Ascending aorta (tissue), 2 donors: ENCODE results near the gene LTBR. TPM values are rescaled to one million over a fixed set of nuclear protein-coding genes. Genes with fewer than 3 reads are reported as not detected.
A peak's percentile ranks its signal among the peaks of the same experiment; 100 is the strongest.

Experiments used
- DNase-seq, 2 donors: peaks; one replicate each; pipeline ENCODE4 v3.0.0-alpha.2; 2019; ENCODE audit warnings: low spot score in 2 of 2
- H3K27ac ChIP-seq, 2 donors: fragments of 200-600 bp; sonication (generic); one replicate each; pipeline ENCODE4 v1.5.1; 2016 to 2017; ENCODE audit warnings: mild to moderate bottlenecking in 1 of 2
- H3K27me3 ChIP-seq: fragments of 200-600 bp; sonication (generic); one replicate; pipeline ENCODE4 v1.5.1; 2017
- H3K36me3 ChIP-seq, 2 donors: fragments of 200-600 bp; sonication (generic); one replicate each; pipeline ENCODE4 v1.5.1; 2016
- H3K4me1 ChIP-seq, 2 donors: fragments of 200-600 bp; sonication (generic); one replicate each; pipeline ENCODE4 v1.5.1; 2016 to 2017; ENCODE audit warnings: mild to moderate bottlenecking in 1 of 2
- H3K4me3 ChIP-seq, 2 donors: fragments of 200-600 bp; sonication (generic); one replicate each; pipeline ENCODE4 v1.5.1; 2016 to 2017; ENCODE audit warnings: mild to moderate bottlenecking in 1 of 2
- H3K9me3 ChIP-seq, 2 donors: fragments of 200-600 bp; sonication (generic); one replicate each; pipeline ENCODE4 v1.5.1; 2016
- CTCF ChIP-seq, 3 experiments: fragments of 200-600 bp in 2 of 3; fragments of 450-650 bp in 1 of 3; sonication (generic) in 2 of 3; IDR thresholded peaks; one replicate each; pipeline ENCODE4 v1.5.1; 2016 to 2019; ENCODE audit warnings: antibody characterized with exemption in 3 of 3, mild to moderate bottlenecking in 1 of 3, moderate library complexity in 1 of 3
- intact Hi-C: fragments of 100-400 bp; cut with DNase I; formaldehyde crosslinking; loops from one replicate; pipeline ENCODE4 v1.15.1; 2023
- total RNA-seq: library from RNA; depleted of rRNA; stranded (reverse); fragments of >200 nt; gene quantifications from one replicate; pipeline ENCODE4 v1.1.0, GENCODE V29; 2016

Gene LTBR
- total RNA-seq, 1 donor from 2014 or later, result 284 TPM

GRCh38 chr12:6391013-6391412, 7.1 kb downstream of the LTBR start:
- DNase-seq, result no peak
- peaks cover 5 to 7% of the 10 kb centered on the region in 2 donors for H3K4me1 ChIP-seq

GRCh38 chr12:6392504-6392903, 8.5 kb downstream of the LTBR start:
- TF ChIP-seq CTCF (IDR thresholded peaks at IDR 0.05), result no peak
- no peak for DNase-seq
- intact Hi-C loops, result no loop called here
- H3K4me3 ChIP-seq, result no peak overlapping the region
- H3K27ac ChIP-seq, result peak overlapping the region in 1 of 2 donors; percentile 62
- peaks cover 32 to 40% of the 10 kb centered on the region in 2 donors for H3K36me3 ChIP-seq
- H3K4me1 ChIP-seq, result peaks cover 5 to 6% of the 10 kb centered on the region in 2 donors
- no peaks in the 10 kb centered on the region for H3K27me3 ChIP-seq
- H3K9me3 ChIP-seq, result no peaks in the 10 kb centered on the region

More at GRCh38 chr12:6391013-6391412, 7.1 kb downstream of the LTBR start:
- H3K36me3 ChIP-seq, result peaks cover 44 to 55% of the 10 kb centered on the region in 2 donors
- no peak overlapping the region for H3K4me3 ChIP-seq
- no peaks in the 10 kb centered on the region for H3K27me3 ChIP-seq
- no peak for TF ChIP-seq CTCF (IDR thresholded peaks at IDR 0.05)
- H3K9me3 ChIP-seq, result no peaks in the 10 kb centered on the region
- peak overlapping the region in 1 of 2 donors; percentile 27 for H3K27ac ChIP-seq
- intact Hi-C loops, result no loop called here

GRCh38 chr12:6393109-6393508, 9.1 kb downstream of the LTBR start:
- peaks cover 26 to 34% of the 10 kb centered on the region in 2 donors for H3K36me3 ChIP-seq
- no peak for TF ChIP-seq CTCF (IDR thresholded peaks at IDR 0.05)
- H3K9me3 ChIP-seq, result no peaks in the 10 kb centered on the region
- no peak overlapping the region for H3K4me3 ChIP-seq
- H3K27me3 ChIP-seq, result no peaks in the 10 kb centered on the region
- no peak overlapping the region for H3K27ac ChIP-seq
- no peak for DNase-seq
- intact Hi-C loops, result no loop called here
- peaks cover 5 to 6% of the 10 kb centered on the region in 2 donors for H3K4me1 ChIP-seq

- Histone ChIP-seq H3K9me3 (no peaks in the 10 kb centered on the region), H3K27me3 (no peaks in the 10 kb centered on the region), H3K4me3 (no peak overlapping the region), H3K4me1 (peaks cover 5 to 6% of the 10 kb centered on the region in 2 donors), H3K27ac (peak overlapping the region; percentile 1 to 5), H3K36me3 (peaks cover 15 to 22% of the 10 kb centered on the region in 2 donors)
- intact Hi-C loops, result no loop called here
- DNase-seq, result no peak
- no peak for TF ChIP-seq CTCF (IDR thresholded peaks at IDR 0.05)
Observed at GRCh38 chr12:6394398-6394797, 10.4 kb downstream of the LTBR start.

GRCh38 chr12:6396031-6396430, 12.1 kb downstream of the LTBR start:
- Histone ChIP-seq H3K4me1 (peaks cover 5 to 6% of the 10 kb centered on the region in 2 donors), H3K36me3 (peaks cover 3 to 9% of the 10 kb centered on the region in 2 donors), H3K9me3 (no peaks in the 10 kb centered on the region), H3K27ac (no peak overlapping the region), H3K4me3 (no peak overlapping the region), H3K27me3 (no peaks in the 10 kb centered on the region)
- intact Hi-C loops, result no loop called here
- no peak for DNase-seq
- no peak for TF ChIP-seq CTCF (IDR thresholded peaks at IDR 0.05)
